ENCODE results near the gene SHISAL1. TPM values are rescaled to one million over a fixed set of nuclear protein-coding genes. Genes with fewer than 3 reads are reported as not detected.
"Not testable (repeated sequence)": the region's sequence is repeated elsewhere in the genome, so short reads cannot be mapped to it uniquely, and the experiment has no call there.

Gene SHISAL1
- polyA plus RNA-seq, 3 donors: 1.4 to 2.7 (median 1.9) TPM

DNA sequence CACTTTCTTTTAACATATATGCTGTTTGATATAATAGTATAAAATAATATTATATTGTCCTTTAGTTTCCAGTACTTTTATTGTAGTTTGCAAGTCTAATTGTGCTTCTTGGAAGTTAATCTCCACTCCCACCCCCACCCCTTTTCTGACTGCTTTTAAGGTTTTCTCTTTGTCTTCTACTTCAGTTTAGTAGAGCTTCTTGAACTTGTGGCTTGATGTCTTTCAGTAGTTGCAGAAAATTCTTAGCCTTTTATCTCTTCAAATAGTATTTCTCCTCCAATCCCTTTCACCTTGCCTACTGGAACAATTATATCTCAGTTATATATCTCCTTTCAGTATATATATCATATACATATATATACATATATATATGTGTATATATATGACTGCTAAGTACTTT lies 75.5 kb downstream of the SHISAL1 start:
- no peak for DNase-seq

DNA sequence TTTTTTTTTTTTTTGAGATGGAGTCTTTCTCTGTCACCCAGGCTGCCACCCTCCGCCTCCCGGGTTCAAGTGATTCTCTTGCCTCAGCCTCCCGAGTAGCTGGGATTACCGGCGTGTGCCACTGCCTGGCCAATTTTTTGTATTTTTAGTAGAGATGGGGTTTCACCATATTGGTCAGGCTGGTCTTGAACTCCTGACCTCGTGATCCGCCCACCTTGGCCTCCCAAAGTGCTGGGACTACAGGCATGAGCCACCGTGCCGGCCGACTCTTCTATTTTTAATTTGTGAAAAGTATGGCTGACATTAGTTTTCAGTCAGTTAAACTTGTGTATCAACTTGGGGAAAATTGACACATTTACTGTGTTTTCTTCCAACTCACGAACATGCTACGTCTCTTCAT lies 78.4 kb downstream of the SHISAL1 start:
- DNase-seq: not testable (repeated sequence)

DNA sequence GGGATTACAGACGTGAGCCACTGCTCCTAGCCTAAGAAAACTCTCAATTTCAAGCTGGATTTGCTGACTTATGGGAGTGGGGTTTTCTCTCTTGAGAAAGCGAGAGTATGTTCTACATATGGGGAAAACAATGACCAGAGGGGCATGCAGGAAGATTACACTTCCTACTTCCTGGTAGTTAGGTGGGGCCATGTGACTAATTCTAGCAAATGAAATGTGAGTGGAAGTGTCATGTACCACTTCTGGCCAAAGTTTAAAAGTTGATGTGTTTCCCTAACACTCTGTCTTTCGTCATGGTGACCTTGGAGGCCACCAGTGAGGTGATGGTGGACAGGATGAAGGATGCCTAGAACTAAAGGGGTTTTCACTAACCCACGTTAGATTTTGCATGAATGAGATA lies 81.5 kb downstream of the SHISAL1 start:
- no peak for DNase-seq

DNA sequence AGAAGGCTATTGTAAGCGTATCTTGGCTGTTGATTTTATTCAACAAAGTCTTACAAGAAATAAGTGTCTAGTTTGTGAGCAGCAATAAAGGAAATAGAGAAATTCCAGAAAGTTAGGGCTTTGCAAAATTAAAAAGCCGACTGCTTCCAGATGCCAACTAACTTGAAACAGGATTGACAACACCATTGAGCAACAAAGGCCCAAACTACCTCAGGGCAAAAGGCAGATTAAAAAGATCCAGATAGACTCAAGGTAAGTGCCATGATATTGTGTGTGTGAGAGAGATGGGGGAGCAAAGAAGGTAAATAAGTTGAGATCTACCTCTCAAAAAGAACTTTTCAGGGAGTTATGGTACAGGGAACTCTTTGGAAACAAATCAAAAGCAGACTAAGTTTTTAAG lies 82.9 kb downstream of the SHISAL1 start:
- DNase-seq: no peak

DNA sequence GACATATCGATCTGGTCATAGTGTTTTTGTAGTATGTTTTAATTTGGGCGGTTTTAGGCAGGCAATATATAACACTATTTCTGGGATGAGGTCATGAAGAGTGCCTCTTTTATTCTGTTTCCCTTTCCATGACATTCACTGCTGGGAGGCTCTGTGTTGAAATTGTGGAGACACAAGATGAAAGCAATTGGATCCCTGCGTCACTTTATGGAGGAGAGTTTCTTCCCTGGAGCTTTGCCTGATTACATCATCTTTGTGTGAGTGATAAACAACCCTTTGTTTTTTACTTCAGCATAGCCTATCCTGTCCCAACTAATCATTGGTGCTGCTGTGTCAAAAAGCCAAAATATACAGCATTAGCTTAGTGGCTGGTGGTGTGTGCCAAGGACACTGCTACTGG lies 83.4 kb downstream of the SHISAL1 start:
- no peak for DNase-seq

DNA sequence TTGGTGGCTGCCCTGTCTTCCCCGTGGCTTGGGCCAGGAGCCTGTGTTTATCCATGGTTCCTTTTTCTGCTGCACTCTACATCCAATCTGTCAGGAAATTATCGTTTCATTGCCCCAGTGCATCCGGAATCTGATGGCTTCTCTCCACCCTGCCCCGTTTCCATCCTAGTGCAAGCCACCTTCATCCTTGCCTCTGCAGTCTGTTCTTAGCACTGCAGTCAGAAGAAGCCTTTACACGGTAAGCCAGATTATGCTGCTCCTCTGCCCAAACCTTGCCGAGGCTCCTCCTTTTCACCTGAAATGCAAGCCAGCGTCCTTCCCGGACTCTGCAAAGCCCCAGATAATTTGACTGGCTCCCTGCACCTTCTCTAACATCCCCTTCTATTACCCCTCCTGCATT lies 86.9 kb downstream of the SHISAL1 start:
- DNase-seq: no peak

DNA sequence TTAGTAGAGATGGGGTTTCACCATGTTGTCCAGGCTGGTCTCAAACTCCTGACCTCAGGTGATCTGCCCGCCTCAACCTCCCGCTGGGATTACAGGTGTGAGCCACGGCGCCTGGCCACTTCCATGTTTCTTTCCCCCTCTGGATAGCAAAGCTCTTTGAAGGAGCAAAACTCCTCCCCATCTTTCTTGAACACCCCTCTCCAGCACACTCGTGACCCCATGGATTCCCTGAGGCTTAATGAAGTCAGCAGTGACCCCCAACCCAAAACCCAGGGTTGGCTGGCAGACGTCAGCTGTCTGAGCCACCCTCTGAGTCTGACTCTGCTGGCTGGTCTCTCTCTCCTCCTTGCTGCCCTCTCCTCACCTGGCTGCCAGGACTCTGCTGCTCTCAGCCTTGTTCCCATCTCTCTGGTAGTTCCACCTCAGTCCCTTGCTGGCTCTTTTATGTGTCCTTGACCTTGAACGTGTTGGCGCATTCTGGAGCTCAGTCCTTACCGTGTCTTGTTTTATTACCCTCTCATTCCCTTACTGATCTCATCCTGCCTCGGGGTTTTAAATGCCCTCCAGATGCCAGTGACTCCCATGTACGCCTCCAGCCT lies 87.6 kb downstream of the SHISAL1 start:
- DNase-seq: no peak

DNA sequence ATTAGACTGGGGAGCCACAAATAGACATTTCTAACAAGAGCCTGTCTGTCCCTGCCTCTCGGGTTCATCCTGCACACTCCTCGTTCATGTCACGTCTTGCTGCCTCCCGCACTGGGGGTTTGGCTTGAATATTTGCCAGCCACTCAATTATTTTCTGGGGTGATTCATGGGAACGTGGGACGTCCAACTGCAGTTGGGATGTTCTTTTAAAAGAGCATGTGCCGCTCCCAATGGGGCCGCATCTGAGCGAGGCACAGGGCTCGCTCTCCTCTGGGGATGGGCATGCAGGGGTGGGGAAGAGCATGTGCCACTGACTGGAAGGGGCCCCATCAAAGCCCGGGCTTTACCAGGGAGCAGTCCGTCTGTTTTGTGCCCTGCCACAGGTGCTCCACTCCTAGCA lies 88.6 kb downstream of the SHISAL1 start:
- no peak for DNase-seq

DNA sequence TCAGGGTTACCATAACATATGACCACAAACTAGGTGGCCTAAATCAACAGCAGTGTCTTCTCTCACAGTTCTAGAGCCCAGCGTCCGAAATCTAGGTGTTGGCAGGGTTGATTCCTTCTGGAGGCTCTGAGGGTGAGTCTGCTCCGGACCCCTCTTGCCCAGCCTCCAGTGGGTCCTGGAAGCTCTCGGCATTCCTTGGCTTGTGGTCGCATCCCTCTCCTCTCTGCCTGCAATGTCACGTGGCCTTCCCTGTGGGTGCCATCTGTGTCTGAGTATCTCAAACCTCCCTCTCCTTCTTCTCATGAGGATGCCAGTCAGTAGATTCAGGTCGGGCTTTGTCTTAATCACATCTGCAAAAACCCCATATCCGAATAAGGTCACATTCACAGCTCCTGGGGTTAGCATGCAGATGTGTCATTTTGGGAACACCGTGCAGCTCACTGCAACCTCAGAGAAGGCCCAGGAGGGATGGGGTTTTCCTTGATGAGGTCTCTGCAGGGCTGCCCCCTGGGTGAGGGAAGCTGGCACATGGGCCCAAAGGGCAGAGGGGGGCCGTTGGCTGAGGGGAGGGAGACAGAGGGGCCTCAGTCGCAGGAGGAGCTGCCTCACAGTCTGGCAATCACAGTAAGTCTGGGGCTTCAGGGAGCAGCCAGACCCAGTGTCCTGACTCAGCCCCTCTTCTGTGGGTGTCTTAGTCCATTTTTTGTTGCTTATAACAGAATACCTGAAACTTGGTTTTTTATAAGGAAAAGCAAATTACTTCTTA lies 90.9 kb downstream of the SHISAL1 start:
- no peak for DNase-seq

DNA sequence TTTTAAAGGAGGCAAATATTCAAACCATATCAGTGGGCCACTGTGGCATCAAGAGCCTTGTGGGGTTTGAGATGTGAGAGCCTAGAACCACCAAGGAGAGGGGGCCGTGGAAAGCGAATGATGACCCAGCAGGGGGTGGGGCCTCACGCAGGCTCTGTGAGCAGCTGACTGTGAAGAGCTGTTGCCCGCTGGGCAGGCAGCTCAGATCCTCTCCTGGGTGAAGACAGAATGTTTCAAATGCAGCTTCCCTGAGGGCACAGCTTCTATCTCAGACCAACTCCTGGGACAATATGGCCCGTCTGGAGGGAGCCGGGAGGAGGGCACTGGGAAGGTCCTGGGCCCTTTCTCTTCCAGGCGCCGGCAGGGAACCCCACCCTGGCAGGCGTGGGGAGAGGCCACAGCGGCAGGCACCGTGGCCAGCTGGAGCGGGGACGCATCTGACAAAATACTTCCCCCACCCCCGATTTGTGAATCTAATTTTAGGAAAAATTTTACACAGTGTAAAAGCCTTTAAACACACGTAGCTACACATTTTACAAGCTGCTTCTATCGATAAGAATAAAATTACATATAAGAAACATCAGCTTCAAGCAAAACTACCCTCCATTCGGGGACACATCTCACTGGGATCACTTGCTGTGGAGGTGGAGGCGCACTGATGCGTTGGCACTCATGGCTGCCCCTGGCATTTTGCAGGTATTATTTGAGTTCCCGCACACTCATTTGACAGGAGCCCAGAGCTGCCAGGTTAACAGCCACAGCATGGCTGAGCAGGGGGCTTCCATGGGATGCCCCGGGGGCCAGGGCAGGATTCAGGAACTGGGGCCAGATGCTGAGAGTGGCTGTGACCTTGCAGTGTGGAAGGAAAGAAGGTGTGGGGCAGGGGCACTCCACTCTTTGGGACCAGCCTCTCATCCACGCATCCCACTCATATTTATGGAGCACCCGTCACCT lies 91.7 kb downstream of the SHISAL1 start:
- DNase-seq: no peak

DNA sequence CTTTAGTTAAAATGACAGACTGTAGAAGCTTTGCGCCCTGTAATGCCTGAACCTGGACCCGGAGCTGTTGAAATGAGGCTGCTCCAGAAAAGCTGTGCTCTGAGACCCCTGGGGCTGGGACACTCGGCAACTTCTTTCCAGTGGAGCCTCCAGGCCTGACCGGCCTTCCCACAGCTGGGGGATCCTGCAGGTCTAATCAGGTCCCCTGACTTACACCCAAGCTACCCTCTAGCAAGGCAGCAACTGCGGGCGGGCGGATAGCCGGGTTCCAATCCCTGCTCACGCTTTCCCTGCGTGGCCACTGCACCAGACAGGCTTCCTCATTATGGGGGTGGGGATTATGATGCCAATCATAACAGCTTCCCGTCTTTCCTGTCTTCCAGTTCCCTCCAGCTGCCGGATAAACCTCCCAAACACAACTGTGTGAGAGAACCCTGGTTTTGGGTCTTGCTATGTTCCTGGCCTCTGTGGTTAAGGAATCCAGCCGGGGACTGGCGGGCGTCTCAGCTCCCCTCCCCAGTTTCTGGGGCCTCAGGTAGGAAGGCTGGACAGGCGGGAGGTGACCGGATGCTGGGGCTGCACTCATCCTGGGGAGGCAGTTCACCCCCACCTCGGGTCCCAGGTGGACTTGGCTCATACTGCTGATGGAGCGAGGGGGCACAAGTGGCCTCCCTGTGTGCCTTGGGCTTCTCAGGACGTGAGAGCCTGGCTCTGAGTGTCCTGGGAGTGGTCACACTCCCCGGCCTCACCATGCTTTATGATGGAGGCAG lies 93.5 kb downstream of the SHISAL1 start:
- no peak for DNase-seq

DNA sequence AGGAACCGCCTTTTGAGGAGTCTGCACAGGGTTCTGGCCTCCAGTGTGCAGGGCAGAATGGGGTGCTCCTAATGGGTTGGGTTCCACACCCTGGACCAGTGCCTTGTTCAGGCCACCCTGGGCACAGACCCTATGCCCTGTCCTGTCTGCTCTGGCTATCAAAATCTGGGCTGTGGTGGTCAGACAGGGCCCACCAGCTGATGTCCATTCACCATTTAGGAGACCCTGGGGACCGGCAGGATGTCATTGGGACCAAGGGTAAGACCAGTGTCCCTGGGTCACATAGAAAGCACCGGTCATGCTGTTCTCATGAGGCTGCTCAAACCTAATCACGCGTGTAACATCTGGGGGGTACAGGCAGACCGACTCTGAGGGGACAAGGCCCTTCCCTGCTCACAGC lies 94.7 kb downstream of the SHISAL1 start:
- DNase-seq: no peak

DNA sequence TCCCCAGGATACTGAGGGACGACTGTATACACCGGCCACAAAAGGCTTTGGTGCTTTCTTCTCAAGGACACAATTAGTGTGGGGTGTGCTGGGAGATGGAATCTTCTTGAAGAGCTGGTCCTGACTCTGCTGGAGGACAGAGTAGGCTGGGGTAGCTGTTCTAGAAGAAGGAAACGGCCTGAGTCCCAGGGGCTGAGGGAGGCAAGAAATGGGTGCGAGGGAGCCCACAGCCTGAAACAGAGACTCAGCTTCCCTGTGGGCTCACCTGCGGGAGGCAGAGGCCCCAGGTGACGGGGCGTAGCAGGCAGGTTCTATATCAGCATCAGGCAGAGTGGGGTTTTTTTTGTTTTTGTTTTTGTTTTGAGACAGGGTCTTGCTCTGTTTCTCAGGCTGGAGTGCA lies 95.4 kb downstream of the SHISAL1 start:
- no peak for DNase-seq

DNA sequence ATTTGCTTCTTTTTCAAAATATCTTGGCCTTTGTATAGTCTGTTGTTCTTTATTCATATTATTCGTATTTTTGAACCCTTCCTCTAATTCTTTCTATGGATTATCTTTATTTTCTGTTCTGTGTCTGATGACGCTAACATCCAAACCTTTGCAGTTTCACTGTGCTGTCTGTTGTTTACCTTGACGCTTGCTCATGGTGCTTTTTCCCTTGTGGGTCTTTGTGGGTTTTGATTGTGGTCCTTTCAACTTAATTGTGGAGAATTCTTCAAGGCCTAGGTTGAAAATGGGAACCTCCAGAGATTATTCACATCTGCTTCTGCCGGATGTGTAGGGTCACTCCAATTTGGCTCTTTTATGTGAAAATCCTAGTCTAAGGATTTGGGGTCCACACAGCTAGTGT lies 97.5 kb downstream of the SHISAL1 start:
- no peak for DNase-seq

DNA sequence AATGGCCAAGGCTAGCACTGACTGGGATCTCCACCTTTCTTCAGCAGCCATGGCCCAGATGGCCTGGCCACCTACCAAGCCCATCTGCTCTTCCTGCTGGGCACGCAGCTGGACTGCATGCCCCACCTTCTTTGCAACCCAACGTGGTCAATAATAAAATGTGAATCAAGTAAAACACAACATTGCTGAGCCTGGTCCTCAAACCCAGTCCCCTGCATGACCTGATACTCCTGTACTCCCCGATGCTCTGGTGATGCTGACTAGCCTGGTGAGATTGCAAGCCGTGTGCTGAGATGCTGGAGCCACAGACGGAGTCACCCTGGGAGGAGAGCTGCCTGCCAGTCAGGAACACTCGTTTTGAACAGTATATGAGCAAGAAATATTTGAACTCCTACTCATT lies 98.0 kb downstream of the SHISAL1 start:
- DNase-seq: no peak

DNA sequence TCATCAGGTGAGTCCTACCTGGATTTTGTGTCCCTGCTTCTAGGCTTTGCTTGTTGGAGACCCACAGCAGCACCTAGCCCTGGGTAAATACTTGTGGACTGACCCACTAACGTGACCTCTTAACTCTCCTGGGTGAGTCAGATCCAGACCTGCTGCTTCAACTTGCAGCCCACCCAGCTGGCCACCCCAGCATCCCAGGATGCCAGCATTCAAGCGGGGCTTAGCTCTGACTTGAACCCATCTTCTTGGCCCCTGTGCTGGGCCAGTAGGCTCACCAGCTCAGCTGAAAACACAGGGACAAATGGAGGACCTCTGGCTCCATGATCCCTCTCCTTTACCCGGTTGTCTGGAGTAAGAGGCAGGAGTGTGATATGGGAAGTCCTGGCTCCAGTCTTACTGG lies 98.6 kb downstream of the SHISAL1 start:
- DNase-seq: no peak

DNA sequence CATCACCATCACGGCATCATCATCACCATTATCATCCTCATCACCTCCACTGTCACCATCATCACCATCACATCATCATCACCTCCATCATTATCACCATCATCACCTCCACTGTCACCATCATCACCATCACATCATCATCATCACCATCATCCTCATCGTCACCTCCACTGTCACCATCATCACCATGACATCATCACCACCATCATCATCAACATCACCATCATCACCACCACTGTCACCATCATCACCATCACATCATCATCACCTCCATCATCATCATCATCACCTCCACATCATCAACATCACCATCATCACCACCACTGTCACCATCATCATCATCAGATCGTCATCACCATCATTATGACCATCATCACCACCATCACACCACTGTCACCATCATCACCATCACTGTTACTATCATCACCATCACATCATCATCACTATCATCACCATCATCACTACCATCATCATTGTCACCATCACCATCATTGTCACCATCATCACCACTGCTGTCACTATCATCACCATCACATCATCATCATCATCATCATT lies 99.2 kb downstream of the SHISAL1 start:
- no peak for DNase-seq

DNA sequence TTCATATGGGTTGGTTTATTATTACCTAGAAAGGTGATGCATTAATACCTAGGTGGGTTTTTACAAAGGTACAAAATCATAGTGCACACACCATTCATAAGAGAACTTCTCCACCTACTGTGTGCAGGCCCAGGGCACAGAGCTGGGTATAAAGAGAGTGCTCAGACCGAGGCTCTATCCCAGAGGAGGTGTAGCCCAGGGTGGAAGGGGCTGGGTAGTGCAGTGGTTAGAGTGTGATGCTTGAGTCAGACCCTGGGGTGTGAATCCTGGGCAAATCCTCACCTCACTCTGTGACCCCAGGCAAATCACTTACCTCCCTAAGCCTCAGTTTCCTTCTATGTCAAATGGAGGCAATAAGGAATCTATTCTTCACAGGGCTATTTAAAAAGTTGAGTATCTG lies 99.8 kb downstream of the SHISAL1 start:
- no peak for DNase-seq

DNA sequence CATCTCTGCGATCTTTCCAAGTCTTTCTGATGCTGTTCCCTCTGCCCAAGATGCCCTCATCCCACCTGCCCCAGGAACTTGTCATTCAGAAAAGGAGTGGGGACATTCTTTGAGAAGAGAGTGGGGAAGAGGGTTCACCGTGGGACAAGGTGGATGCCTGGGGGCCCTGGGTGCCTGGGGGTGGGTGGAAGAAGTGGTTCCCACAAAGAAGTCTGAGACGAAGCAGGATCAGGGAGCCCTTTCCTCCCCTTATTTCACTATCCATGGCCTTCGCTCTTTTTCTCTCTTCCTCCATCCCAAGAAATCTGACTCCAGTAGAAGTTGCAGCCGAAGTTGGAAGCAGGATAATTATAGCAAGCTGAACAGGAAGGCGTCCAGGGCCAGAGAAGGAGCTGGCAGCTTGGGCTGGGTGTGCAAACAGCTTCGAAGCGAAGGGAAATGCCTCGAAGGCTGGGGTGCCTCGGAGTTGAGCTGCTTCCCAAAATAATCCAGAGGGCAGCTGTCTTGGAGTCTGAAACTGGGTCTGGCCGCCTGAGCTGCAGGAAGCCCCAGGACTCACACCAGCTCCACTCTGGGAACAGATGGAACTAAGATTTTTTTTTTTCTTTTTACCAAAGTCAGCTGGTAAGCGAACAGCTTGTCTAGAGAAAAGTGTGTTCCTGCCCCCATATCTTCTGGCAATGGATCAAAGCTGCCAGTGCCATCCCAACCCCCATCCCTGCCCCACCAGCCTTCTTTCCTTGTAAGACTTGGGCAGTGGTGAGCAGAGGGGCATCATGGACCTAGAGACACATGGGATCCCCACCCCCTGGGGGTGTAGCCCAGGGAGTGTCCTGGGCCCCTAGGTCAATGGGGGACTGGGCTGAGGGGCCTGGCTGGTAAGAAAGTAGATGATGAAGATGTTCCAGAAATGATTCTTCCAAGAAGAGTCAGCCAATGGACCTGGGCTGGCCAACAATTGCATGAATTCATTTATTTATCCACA lies 100.5 kb downstream of the SHISAL1 start:
- DNase-seq: no peak

DNA sequence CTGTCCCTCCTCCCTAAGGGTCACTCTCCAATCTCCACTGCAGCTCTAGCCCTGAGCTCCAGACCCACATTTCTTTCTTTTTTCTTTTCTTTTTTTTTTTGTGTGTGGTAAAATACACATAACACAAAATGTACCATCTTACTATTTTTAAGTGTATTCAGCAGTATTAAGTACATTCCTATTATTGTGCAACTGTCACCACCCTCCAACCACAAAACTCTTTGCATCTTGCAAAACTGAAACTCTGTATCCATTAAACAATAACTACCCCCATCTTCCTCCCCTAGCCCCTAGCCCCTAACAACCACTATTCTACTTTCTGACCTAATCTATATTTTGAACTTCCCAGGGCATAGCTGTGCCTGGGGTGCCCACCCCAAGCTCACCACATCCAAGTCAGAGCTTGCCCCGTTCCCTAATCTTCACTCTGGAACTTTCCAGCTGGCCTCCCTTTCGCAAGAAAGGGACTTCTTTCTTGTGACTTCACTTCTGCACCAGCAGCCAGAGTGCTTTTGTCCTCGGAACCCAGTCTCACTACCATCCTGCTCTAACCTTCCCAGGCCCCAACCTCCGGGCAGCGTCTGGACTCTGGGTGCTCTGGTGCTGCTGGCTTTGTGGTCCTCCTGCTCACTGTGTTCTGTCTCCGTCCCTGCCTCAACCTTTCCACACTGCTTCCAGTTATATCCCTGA lies 101.3 kb downstream of the SHISAL1 start:
- no peak for DNase-seq
